ENCODE measurements around the gene ZFYVE9.

The ZFYVE9 gene

DNA sequence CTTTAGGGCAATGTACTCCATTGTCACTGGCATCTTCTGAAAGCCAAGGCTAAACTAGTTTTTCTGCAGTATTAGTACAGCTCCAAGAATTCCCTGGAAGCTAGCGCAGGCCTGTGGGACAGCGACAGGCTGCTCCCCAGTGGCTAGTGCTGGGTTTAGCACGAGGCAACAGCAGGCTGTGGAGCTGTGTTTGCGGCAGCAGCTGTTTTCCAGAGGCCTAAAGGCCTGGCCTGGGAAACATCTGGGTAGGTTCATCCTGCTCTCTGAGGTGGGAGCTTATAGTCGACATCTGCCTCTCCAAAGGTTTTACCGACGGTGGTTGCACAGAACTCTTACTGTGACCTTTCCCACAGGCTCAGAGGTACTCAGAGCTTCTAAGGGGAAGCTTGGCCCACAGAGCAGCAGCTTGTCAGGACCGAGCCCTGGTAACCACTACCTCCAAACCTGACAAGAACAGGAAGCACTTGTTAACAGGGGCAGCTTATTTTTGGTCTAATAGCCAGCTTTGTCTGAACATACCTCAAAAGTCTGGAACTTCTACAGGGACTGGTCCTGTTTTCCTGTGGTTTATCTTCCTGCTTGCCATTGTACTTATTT is 206.9 kb downstream of the ZFYVE9 start:
- H3K4me3 ChIP-seq (replicated peaks; ENCODE audit: low read depth, low read length), result no peak overlapping the region
- DNase-seq (ENCODE audit: extremely low read depth, low read depth), result no peak
- TF ChIP-seq, protein P1, sequence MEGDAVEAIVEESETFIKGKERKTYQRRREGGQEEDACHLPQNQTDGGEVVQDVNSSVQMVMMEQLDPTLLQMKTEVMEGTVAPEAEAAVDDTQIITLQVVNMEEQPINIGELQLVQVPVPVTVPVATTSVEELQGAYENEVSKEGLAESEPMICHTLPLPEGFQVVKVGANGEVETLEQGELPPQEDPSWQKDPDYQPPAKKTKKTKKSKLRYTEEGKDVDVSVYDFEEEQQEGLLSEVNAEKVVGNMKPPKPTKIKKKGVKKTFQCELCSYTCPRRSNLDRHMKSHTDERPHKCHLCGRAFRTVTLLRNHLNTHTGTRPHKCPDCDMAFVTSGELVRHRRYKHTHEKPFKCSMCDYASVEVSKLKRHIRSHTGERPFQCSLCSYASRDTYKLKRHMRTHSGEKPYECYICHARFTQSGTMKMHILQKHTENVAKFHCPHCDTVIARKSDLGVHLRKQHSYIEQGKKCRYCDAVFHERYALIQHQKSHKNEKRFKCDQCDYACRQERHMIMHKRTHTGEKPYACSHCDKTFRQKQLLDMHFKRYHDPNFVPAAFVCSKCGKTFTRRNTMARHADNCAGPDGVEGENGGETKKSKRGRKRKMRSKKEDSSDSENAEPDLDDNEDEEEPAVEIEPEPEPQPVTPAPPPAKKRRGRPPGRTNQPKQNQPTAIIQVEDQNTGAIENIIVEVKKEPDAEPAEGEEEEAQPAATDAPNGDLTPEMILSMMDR (IDR thresholded peaks at IDR 0.05; ENCODE audit: low read depth, low read length, missing control alignments), result peak; percentile 45

DNA sequence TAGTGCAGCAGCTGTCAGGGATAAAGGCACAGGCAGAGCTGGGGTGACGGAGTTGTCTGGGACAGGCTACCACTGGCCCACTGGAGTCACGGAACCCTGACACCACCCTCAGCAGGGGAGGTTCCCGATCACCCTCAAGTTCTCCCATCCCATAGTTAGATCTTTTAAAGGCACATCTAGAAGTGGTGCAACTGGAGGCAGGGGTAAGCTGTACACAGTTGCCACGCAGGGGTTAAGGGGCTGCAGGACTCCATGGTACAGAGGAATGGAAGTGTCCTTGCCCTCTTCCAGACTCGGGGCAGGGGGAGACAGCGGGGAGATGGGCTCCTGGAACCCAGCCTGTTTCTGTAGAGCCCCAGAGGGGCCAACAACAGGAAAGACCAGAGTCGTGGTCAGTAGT is 210.8 kb downstream of the ZFYVE9 start:
- TF ChIP-seq, protein P1 (IDR thresholded peaks at IDR 0.05; ENCODE audit: low read depth, low read length, missing control alignments), result no peak
- no peak for DNase-seq (ENCODE audit: extremely low read depth, low read depth)
- no peak overlapping the region for H3K4me3 ChIP-seq (replicated peaks; ENCODE audit: low read depth, low read length)

- H3K4me3 ChIP-seq (replicated peaks; ENCODE audit: low read depth, low read length), result no peak overlapping the region
- TF ChIP-seq, protein P1 (IDR thresholded peaks at IDR 0.05; ENCODE audit: low read depth, low read length, missing control alignments), result no peak
- DNase-seq (ENCODE audit: extremely low read depth, low read depth), result no peak
Measured at GRCh38 chr1:52355436-52355835, 213.5 kb downstream of the ZFYVE9 start.

- TF ChIP-seq, protein P1 (IDR thresholded peaks at IDR 0.05; ENCODE audit: low read depth, low read length, missing control alignments), result no peak
- no peak overlapping the region for H3K4me3 ChIP-seq (replicated peaks; ENCODE audit: low read depth, low read length)
- no peak for DNase-seq (ENCODE audit: extremely low read depth, low read depth)
Measured at GRCh38 chr1:52355847-52356505, 214.1 kb downstream of the ZFYVE9 start.

GRCh38 chr1:52356818-52357355 is 215.0 kb downstream of the ZFYVE9 start:
- TF ChIP-seq, protein P1 (IDR thresholded peaks at IDR 0.05; ENCODE audit: low read depth, low read length, missing control alignments), result no peak
- DNase-seq (ENCODE audit: extremely low read depth, low read depth), result no peak
- H3K4me3 ChIP-seq (replicated peaks; ENCODE audit: low read depth, low read length), result no peak overlapping the region

- H3K4me3 ChIP-seq (replicated peaks; ENCODE audit: low read depth, low read length), result no peak overlapping the region
- TF ChIP-seq, protein P1 (IDR thresholded peaks at IDR 0.05; ENCODE audit: low read depth, low read length, missing control alignments), result no peak
- no peak for DNase-seq (ENCODE audit: extremely low read depth, low read depth)
Measured at GRCh38 chr1:52357397-52357796, 215.5 kb downstream of the ZFYVE9 start.
